WI38 (cell line): Measurements from ENCODE around the gene ZNG1A.
"Not testable (repeated sequence)": the region's sequence is repeated elsewhere in the genome, so short reads cannot be mapped to it uniquely, and the experiment has no call there.

ENCODE experiments used
- H3K4me3 ChIP-seq: 2 replicates; pipeline ENCODE4 v1.5.1; 2011; ENCODE audit warnings: low read depth, mild to moderate bottlenecking, control low read depth, low read length

Gene ZNG1A

DNA sequence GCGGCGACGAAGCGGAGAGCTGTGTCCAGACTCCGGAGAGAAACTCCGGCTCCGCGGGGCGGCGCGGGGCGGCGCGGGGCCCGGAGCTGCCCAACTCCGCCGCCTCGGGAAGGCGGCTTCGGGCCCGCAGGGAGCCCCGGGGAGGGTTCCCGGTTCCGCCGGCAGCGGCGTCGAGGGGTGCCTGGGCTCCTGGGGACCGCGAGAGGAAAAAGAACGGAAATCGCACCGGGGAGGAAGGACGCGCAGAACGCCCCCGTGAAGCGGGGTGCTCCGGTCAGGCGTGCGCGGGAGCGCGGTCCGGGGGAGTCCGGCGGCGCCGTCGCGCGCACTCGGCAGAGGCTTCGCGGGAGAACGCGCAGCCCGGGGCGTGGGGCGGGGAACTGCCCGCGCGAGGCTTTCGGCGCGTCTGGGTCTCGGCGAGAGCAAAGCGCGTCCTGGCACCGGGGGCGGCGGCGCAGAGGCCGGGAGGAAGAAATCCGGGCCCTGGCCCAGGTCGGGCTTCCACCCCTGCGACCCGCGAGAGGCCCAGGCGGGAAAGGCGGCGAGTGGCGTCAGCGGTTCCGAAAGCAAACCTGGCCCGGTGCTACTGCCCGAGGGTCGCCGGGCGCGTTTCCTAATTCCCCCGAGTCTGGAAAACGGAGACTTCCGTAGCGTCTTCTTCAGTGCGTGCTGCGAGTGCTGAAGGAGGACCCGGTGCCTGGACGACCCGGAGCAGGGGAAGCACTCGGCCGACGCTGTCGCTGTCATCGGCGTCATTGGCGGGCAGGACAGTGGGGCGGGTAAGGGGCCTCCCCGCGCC is 65.2 kb downstream of the ZNG1A start:
- H3K4me3 ChIP-seq: peak overlapping the region; percentile 37

- H3K4me3 ChIP-seq: not testable (repeated sequence)
Measured at GRCh38 chr9:112589-113467, 66.0 kb downstream of the ZNG1A start.

- not testable (repeated sequence) for H3K4me3 ChIP-seq
Measured at GRCh38 chr9:110672-111071, 68.2 kb downstream of the ZNG1A start.

DNA sequence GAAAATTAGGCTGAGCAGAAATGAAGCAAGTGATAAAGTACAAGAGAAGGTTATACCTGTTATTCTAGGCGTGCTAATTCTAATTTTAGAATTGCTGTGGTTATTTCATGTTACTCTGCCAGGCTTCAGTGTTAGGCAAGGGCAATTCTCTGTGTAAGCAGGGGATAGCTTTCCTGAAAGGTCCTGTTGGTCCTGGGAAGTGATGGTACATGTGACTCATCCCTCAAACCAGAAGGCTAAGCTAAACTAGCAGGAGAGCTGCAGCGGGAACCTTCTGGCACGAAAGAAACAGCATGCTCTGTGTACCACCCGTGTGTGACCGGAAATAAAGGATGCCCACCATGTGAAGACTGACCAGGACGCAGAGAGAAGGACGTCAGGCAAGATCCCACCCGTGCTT is 69.3 kb downstream of the ZNG1A start:
- not testable (repeated sequence) for H3K4me3 ChIP-seq

DNA sequence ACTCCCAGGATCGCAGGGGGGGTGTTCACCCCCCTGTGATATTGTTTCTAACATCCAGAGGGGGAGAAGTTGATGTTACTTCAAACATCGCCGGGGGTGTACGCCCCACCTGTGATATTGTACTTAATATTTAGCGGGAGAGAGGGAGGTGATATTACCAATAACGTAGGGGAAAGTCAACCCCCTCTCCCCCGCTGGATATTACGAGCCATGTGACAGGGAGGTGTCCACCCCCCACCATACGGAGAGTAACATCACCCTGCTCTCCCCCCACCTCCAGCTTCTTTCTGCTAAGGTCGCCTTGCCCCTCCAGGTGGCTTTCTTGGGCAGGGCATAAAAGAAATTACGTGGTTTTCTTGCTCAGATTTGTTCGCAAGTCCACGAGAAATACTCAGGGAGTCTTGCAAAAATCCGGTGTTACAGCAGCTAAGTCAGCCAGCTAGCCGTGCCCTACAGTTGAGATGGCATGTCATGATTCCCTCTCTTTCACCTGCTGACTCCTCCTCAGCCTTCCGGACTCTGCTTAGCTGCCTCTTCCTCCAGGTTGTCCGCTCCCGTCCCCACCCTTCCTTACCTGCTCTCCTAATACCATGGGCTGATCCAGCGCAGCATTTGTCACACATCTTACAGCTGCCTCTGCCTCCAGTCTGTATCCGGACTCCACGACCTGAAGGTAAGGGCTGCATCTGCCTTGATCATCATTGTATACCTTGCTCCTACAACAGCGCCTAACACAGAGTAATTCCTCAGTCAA is 69.9 kb downstream of the ZNG1A start:
- H3K4me3 ChIP-seq: not testable (repeated sequence)

- not testable (repeated sequence) for H3K4me3 ChIP-seq
Measured at GRCh38 chr9:105991-106390, 72.9 kb downstream of the ZNG1A start.

DNA sequence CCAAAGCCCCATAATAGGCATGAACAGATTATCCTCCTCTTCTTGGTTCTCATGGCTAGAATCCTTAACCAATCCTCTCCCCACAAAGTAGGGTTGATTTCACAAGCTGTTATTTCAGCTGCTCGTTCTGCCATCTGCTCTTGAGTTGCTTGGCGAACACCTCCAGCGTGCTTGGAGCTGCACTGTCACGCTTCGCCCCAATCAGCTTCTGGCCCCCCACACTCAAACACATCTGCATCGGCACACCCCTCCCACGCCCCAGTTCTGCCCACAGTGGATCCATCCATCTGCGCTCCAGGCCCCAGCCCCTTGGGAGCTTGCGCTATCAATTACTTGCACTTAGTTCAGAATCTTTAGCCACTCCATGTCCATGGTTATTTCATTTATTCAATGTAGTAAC is 78.4 kb downstream of the ZNG1A start:
- H3K4me3 ChIP-seq: not testable (repeated sequence)

- not testable (repeated sequence) for H3K4me3 ChIP-seq
Measured at GRCh38 chr9:99867-100266, 79.0 kb downstream of the ZNG1A start.

- not testable (repeated sequence) for H3K4me3 ChIP-seq
Measured at GRCh38 chr9:98775-99174, 80.1 kb downstream of the ZNG1A start.

DNA sequence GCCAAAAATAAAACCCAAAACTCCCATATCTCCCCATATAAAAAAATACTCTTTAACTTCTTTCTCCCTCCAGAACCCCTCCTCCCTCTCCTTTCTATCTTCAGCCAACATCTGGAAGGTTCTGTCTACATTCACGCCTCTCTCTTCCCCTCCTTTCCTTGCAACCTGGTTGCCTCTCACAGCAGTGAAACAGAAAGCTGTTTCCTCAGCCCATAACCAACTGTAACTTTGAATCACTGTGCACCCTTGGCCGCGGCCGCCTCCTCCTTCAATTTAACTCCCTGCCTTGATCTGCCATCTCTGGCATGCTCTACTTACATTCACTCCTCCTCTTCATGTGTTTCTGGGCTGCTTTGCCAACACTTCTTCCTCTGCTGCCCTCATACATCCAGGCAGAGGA is 83.9 kb downstream of the ZNG1A start:
- not testable (repeated sequence) for H3K4me3 ChIP-seq

DNA sequence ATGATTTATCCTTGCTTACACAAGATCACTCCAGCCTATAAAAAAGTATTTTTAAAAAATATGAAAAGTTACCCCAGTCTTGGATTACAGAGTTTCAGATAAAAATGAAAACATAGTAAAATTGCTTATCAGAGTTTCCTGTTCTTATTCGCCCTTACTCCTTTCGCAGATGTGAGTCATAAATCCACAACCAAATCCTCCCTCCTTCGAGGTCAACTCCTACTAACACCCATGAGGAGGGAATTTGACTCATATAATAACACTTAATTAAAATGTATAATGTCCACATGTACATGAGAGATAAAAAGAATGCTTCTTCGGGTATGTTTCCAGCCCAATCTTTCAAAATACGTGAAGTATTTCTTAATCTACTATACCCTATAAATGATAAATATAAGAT is 84.5 kb downstream of the ZNG1A start:
- H3K4me3 ChIP-seq: not testable (repeated sequence)

- not testable (repeated sequence) for H3K4me3 ChIP-seq
Measured at GRCh38 chr9:93909-94308, 84.9 kb downstream of the ZNG1A start.

- H3K4me3 ChIP-seq: not testable (repeated sequence)
Measured at GRCh38 chr9:90851-91250, 88.0 kb downstream of the ZNG1A start.

DNA sequence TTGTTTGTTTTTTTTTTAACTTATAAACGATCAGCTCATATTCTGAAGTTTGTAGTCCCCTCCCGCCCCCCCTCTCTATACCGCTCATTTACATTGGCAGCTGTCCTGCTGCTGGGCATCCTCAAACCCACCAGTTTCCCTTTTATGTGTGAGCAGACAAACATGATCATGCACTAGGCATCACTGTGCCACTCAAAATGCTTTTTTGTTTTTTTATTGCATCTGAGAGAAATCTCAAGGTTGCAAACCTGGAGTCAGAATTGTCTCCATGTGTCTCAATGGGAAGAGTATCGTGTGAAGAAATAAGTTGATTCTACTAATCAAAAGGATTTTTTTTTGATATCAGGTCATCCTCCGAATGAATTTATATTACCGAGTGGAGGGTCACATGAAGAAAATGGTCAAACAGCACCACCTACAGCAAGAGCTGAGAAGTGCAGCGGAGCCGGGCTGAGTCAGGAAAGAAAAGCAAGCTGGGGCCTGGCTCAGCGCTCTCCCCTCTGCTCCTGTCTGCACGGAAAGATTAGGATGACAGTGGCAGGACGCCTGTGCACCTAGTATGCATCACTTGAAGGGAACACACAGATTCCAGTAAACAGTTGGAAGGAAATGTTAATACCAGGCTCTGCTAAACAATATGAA is 90.3 kb downstream of the ZNG1A start:
- H3K4me3 ChIP-seq: not testable (repeated sequence)

DNA sequence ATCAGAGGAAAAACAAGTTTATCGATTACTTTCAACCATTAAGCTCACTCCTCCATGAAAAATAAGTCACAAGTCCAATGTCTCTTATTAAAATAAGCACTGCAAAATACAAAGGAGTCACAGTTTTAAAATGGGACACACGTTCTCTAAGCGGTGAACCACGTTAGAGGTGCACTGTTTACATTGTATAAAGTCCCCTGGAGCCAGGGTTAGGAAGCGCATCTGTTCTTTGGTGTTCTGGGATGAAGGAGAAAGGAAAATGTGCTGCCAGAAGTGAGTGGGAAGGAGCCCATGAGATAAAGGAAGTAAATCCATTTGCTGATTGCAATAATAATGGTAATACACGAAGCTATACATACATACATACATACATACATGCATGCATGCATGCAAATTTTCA is 91.0 kb downstream of the ZNG1A start:
- not testable (repeated sequence) for H3K4me3 ChIP-seq

DNA sequence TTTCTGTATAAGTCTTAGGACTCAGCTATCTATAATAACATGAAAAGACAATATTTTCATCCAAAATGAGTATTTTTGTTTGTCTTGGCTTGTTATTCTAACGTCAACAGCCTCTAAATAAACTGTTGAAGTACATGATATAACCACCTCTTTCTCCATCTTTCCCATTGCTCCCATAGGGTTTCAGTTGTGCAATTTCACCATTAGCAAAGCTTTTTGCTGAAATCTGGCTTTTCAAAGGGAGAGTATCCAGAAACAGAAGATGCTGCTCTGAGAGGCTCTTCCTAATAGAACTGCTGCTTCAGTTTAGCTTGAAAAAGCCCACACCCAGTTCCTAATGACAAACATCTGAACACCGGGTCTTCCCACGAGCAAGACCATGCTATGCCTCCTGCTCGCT is 91.8 kb downstream of the ZNG1A start:
- not testable (repeated sequence) for H3K4me3 ChIP-seq

DNA sequence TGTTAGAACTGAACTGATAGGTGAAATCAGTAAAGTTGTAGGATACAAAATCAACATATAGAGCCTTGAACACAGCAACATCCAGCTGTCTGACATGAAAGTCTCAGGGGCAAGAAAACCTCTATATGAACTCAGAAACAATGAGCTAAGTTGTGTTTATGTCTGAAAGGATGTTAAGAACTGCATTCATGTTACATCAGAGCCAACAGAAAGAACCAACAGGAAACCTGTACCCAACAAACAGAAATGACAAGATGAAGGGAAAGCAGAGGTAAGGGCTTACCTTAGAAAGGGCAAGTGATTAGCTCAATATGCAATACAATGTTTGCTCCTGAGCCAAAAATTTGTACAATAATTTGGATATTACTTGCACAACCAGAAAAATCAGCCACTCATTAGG is 92.2 kb downstream of the ZNG1A start:
- H3K4me3 ChIP-seq: not testable (repeated sequence)

DNA sequence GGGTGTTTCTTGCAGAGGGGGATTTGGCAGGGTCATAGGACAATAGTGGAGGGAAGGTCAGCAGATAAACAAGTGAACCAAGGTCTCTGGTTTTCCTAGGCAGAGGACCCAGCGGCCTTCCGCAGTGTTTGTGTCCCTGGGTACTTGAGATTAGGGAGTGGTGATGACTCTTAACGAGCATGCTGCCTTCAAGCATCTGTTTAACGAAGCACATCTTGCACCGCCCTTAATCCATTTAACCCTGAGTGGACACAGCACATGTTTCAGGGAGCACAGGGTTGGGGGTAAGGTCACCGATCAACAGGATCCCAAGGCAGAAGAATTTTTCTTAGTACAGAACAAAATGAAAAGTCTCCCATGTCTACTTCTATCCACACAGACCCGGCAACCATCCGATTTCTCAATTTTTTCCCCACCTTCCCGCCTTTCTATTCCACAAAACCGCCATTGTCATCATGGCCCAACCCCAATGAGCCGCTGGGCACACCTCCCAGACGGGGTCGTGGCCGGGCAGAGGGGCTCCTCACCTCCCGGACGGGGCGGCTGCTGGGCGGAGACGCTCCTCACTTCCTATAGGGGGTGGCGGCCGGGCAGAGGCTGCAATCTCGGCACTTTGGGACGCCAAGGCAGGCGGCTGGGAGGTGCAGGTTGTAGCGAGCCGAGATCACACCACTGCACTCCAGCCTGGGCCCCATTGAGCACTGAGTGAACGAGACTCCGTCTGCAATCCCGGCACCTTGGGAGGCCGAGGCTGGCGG is 95.7 kb downstream of the ZNG1A start:
- H3K4me3 ChIP-seq: not testable (repeated sequence)

DNA sequence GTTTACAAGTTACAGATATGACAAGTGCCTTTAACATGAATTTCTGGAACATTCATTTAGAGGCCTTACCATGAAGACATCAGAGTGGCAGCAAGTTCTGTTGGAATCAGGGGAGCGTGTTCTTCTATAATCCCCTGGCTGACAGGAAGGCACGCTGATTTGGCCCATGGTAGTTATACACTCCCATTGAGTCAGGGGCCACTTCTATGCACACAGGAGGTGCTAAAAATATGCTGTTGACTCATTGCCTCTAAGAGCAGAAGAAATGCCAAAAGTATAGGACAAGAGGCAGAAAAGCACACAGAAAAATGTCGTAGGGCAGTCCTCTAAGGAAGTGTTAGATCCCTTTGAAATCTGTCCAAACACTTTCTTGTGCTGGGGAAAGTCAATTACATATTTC is 100.5 kb downstream of the ZNG1A start:
- not testable (repeated sequence) for H3K4me3 ChIP-seq

DNA sequence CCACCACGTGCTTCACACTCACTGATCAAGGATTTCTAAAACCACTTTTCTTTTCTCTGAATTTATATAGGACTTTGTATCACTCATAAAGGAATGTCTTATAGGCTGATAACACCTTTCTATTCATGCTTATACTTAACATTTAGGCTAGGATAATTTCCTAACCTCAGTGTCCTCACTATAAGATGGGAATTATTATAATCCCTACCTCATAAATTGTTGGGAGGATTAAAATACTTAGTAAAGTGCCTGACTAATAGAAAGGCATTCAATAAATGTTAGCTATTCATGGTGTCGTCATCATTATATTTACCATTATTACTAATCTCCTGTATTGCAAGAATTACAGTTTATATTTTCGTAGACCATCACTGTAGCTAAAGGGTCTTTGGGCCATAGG is 102.5 kb downstream of the ZNG1A start:
- H3K4me3 ChIP-seq: not testable (repeated sequence)
